HG03460 (cell line): ENCODE results near the gene FARP2.

Experiments used
- ATAC-seq: cut with Tn5 transposase; IDR thresholded peaks from one replicate; pipeline ENCODE4 v1.9.1; 2021; ENCODE audit not compliant: unreplicated experiment

FARP2 gene

DNA sequence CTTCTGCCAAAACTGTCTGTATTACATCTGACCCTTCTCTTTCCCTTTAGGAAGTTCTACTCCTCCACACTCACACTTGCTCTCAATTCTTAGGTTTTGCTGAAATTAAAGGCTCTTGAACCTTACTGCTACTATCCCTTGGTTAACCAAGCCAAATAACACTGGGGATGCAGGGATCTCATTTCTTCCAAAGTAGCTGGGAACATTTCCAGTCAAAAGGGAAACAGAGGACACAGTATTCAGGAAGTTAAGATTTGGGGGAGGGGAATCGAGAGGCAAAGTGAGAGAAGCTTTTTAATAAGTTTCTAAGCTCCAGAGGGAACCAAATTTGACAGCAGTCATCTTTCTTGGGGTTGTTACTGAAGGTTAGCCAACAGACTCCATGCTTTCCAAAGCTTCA is 34.2 kb upstream of the FARP2 start:
- ATAC-seq, result no peak

- ATAC-seq, result no peak
These were observed 32.3 kb upstream of the FARP2 start for GRCh38 chr2:241323778-241324177.

GRCh38 chr2:241324775-241325174 is 31.3 kb upstream of the FARP2 start:
- ATAC-seq, result no peak

DNA sequence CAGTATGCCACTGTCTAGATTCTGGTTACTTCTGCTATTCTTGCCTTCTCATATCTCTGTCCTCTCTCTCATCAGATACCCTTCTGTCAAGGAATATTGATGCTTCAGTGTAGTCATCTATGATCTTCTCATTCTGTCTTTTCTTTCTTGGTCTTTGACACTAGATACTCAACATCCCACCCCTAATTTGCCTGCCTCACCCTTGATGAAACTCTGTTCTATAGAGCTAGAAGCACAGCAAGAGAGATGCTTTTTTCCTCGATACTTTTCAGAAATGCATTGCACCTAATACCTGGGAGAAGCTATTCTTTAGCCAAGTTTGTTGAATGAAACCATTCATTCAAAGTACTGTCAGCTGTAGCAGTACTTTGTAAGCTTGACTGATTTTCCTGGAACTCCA is 30.8 kb upstream of the FARP2 start:
- ATAC-seq, result no peak

DNA sequence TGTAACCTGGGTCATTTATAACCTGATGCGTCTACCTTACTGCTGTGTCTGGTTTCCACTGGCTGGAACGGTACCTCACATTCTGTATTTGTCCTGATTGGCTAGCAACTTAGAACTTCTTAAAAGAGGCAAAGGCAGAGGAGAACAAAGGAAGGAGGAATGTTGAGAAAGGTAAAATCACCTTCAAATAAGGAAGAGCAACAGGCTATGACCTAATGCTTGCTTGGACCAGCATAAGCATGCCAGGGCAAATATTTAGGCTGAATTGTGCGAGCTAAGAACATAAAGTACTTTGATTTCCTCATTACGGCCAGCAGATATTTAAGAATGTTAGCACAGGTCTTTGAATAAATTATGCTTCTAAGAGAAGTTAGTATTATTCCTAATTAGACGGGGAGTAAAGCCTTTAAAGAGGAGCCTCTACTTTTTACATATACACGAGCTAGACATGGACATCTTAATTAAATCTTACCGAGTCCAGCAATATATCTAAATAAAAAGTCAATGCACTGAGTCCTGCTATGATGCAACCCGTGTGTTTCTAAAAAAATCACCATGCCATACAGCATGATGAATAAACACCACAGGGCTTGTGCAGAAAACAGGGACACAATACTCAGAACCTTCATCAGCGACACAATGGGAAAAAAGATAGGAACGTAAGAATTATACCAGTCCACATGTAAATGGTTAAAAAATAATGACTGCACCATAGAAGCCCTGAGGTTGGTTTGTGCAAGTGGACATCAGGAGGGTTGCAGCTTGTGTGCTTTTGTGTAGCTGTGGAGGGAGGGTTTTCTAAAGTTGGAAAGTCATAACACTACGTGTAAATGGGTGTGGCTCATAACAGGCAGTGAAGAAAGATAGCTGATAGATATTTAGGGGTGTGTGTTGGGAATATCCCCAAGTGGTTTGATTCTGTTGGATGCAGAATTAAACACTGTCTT is 26.1 kb upstream of the FARP2 start:
- ATAC-seq, result no peak

- no peak for ATAC-seq
These were observed 25.5 kb upstream of the FARP2 start for GRCh38 chr2:241330616-241330981.

DNA sequence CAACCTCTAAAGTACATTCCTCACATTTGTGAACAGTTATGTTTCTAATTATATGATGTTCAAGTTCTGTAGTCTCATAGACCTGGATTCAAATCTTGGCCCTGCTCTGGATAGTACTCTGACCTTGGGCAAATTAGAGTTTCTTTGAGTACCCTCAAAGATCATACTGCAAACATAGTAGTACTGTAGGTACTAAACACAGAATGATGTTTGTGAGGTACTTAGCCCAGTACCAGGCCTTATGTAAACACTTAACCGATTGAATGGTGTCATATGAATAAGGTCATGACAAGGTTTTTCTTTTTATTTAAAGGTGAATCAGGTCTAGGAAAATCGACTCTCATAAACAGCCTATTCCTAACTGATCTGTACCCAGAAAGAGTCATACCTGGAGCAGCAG is 21.3 kb upstream of the FARP2 start:
- ATAC-seq, result no peak

DNA sequence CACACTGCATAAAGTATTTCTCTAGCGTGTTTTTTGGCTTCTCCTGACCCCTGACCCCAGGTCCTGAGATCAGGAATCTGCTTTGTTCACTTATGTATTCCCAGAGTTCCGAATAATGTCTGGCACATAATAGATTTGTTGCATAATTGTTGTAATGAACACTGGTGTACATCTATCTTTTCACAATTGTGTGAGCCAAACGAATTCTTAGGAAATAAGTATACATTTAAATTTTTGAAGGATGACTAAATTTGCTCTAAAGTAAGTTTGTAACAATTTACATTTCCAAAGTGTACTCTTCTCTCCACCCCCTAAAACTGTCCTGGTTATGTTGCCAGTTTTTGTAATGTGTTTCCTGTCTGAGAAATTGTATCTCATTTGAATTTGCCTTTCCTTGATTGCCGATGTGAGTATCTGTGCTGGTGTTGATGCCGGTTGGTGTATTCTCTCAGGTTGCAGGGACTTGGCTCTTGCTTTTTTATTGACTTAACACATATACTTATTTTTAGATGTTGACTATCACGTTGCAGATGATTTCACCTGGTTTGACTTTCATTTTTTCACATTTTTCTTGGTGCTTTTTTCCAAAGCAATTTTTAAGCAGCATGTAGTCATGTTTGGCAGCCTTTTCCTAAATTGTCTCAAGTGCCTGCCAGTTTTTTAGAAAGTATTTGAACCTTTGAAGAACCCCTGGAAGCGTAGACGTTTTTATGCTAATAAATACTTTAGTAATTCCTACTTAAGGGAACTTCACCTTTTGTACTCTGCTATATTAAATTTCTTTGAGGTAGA is 16.1 kb upstream of the FARP2 start:
- ATAC-seq, result no peak

- no peak for ATAC-seq
These were observed 15.4 kb upstream of the FARP2 start for GRCh38 chr2:241340631-241341163.

DNA sequence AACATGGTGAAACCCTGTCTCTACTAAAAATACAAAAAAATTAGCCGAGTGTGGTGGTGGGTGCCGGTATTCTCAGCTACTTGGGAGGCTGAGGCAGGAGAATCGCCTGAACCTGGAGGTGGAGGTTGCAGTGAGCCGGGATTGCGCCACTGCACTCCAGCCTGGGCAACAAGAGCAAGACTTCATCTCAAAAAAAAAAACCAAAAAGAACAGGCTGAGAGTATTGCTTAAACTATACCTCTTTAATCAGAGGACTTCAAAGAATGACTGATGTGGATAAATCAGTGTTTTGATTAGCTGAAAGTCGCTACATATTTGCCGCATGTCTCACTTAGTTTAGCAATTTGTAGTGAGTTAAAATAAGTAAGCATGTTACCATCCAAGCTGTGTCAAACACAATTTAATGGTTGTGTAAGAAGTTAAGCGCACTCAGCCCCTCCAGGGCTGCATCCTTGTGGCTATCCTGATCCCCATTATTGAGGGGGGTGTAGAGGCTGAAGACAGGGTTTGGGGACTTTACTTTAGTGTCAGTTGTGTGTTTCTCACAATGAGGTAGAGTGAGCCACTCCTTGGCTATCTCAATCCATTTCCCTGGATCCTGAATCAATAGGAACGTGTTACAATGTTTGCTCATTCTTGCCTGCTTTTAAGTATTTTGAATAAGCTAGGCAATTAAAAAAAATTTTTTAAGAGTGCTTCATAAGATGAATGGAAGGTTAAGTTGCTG is 11.0 kb upstream of the FARP2 start:
- no peak for ATAC-seq

DNA sequence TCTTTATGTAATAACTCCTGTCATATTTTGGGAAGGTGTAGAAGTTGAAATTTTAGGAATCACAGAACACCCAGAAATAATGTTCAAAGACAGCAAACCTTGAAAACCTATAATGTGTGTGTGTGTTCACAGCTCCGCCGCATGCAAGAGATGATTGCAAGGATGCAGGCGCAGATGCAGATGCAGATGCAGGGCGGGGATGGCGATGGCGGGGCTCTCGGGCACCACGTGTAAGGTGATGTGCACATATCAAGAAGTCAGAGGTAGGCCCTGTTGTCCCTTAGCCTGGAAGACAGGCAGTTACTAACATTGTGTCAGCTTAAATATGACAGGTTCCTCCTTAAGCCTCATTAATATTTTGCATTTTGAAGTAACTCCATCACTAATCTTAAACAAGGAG is 6.1 kb upstream of the FARP2 start:
- no peak for ATAC-seq

DNA sequence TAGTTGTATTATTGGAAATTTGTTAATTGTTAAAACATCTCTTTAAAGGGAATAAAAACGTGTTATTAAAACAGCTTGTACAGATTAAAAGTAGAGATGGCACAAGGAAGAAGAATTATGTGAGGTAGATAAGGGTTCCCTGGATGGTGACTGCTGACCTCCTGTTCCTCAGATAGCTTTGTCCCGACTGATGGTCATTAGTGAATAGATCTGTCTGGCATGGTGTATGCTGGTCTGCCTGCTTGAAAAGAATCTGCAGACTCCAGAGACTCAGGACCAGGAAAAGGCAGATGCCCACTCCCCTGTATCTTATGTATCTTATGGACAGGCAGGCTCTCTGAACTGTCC is 5.6 kb upstream of the FARP2 start:
- ATAC-seq, result no peak

DNA sequence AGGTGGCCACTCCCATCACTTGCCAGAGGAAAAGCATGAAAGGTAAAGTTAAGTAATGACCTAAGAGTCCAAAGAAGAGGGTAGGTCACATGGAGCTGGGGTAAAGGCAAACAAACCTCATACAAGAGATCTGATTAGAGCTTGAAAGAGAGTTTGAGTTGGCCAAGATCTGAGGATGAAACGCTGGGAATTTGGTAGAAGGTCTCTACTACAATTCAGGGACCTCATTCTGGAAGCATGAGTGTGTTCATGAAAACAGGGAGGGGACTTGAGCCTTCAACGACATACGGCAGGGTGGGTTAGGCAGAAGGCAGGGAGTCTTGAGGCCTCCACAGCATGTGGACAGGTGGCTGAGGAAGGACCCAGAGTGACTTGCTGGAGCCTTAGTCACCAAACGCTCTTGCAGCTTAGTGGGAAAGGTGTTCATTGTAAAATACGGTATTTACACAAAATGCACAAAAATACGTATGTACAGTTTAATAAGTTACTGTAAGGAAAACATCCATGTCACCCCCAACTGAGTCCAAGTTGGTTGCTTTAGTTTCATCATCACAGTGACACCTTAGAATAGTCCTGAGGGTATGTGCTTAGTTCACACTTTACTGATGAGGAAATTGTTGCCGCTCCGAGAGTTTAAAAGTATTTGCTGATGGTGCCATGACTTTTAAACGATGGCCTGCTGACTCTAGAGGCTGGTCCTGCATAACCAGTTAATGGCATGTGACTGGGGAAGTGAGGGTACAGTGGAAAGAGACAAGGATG is 5.0 kb upstream of the FARP2 start:
- no peak for ATAC-seq

- ATAC-seq, result no peak
These were observed 4.4 kb upstream of the FARP2 start for GRCh38 chr2:241351640-241352031.

- no peak for ATAC-seq
These were observed 3.9 kb upstream of the FARP2 start for GRCh38 chr2:241352227-241352626.

- no peak for ATAC-seq
These were observed 1.1 kb upstream of the FARP2 start for GRCh38 chr2:241354668-241355658.

- no peak for ATAC-seq
These were observed 781 bp downstream of the FARP2 start for GRCh38 chr2:241356871-241357260.

GRCh38 chr2:241357531-241357930 is 1.4 kb downstream of the FARP2 start:
- ATAC-seq, result no peak

- ATAC-seq, result peak; percentile 29
These were observed 2.4 kb downstream of the FARP2 start for GRCh38 chr2:241358470-241358869.
